Epithelial cell of proximal tubule (primary cell): ENCODE results near the gene CDH20. TPM values are rescaled to one million over a fixed set of nuclear protein-coding genes. Genes with fewer than 3 reads are reported as not detected.

Source experiments
- DNase-seq: peaks from one replicate; pipeline ENCODE4 v3.0.0-alpha.2; 2011; ENCODE audit warnings: low read depth
- H3K4me3 ChIP-seq: 2 replicates; pipeline ENCODE4 v1.5.1; 2011; ENCODE audit warnings: low read depth, mild to moderate bottlenecking, low read length
- CTCF ChIP-seq: conservative IDR thresholded peaks from 2 replicates; pipeline ENCODE4 v1.5.1; 2012; ENCODE audit warnings: low read depth, mild to moderate bottlenecking, low read length
- total RNA-seq: library from RNA; depleted of rRNA; stranded (reverse); fragments of >200 nt; gene quantifications from 2 replicates; pipeline ENCODE4 v1.2.3, GENCODE V29; 2015

CDH20 gene
- total RNA-seq, 1 donor from 2014 or later, result not detected

GRCh38 chr18:61340148-61340547 lies 6.9 kb downstream of the CDH20 start:
- H3K4me3 ChIP-seq, result no peak overlapping the region
- no peak for DNase-seq
- no peak for TF ChIP-seq CTCF

GRCh38 chr18:61348230-61348629 lies 15.0 kb downstream of the CDH20 start:
- TF ChIP-seq CTCF, result no peak
- no peak overlapping the region for H3K4me3 ChIP-seq
- DNase-seq, result no peak

- DNase-seq, result no peak
- no peak for TF ChIP-seq CTCF
Observed at GRCh38 chr18:61350578-61350977, 17.3 kb downstream of the CDH20 start.

GRCh38 chr18:61352059-61352458 lies 18.8 kb downstream of the CDH20 start:
- no peak overlapping the region for H3K4me3 ChIP-seq
- DNase-seq, result no peak
- TF ChIP-seq CTCF, result no peak

More at GRCh38 chr18:61350578-61350977, 17.3 kb downstream of the CDH20 start:
- H3K4me3 ChIP-seq, result no peak overlapping the region

GRCh38 chr18:61352611-61353010 lies 19.4 kb downstream of the CDH20 start:
- TF ChIP-seq CTCF, result no peak
- H3K4me3 ChIP-seq, result no peak overlapping the region
- DNase-seq, result no peak

- no peak for TF ChIP-seq CTCF
- no peak overlapping the region for H3K4me3 ChIP-seq
- DNase-seq, result no peak
Observed at GRCh38 chr18:61360404-61361383, 27.5 kb downstream of the CDH20 start.

GRCh38 chr18:61362511-61362910 lies 29.3 kb downstream of the CDH20 start:
- no peak for DNase-seq
- TF ChIP-seq CTCF, result no peak

More at GRCh38 chr18:61362511-61362910, 29.3 kb downstream of the CDH20 start:
- H3K4me3 ChIP-seq, result no peak overlapping the region
